GM12874 (cell line): ENCODE measurements around the gene PDCL3.

Experiments used
- TF ChIP-seq, protein P1 (sequence below): IDR thresholded peaks from 2 replicates; pipeline ENCODE4 v1.5.1; 2011; ENCODE audit warnings: low read depth, mild to moderate bottlenecking, control low read depth, low read length, moderate library complexity; ENCODE audit not compliant: insufficient read depth

PDCL3 gene

GRCh38 chr2:100562613-100563406, at the start of gene PDCL3:
PDCL3 (plus strand) TSS chr2:100562993; CDS start chr2:100563068, 75 bp downstream.
- TF ChIP-seq, protein P1, sequence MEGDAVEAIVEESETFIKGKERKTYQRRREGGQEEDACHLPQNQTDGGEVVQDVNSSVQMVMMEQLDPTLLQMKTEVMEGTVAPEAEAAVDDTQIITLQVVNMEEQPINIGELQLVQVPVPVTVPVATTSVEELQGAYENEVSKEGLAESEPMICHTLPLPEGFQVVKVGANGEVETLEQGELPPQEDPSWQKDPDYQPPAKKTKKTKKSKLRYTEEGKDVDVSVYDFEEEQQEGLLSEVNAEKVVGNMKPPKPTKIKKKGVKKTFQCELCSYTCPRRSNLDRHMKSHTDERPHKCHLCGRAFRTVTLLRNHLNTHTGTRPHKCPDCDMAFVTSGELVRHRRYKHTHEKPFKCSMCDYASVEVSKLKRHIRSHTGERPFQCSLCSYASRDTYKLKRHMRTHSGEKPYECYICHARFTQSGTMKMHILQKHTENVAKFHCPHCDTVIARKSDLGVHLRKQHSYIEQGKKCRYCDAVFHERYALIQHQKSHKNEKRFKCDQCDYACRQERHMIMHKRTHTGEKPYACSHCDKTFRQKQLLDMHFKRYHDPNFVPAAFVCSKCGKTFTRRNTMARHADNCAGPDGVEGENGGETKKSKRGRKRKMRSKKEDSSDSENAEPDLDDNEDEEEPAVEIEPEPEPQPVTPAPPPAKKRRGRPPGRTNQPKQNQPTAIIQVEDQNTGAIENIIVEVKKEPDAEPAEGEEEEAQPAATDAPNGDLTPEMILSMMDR: 0 out of 2 replicates have a peak, but pooled peaks have one; percentile 6

DNA sequence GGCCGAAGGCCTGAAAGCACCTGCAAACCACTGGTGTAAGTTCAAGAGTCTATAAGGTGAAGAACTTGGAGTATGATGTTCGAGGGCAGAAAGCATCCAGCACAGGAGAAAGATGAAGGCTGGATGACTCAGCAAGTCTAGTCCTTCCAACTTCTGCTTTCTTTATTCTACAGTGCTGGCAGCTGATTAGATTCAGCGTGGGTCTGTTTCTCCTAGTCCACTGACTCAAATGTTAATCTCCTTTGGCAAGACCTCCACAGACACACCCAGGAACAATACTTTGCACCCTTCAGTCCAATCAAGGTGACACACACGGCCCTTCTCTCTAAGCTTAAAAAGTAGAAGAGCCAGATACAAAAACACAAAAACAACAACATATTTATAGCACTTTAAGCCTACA, 49.1 kb upstream of the PDCL3 start:
- TF ChIP-seq, protein P1: no peak

DNA sequence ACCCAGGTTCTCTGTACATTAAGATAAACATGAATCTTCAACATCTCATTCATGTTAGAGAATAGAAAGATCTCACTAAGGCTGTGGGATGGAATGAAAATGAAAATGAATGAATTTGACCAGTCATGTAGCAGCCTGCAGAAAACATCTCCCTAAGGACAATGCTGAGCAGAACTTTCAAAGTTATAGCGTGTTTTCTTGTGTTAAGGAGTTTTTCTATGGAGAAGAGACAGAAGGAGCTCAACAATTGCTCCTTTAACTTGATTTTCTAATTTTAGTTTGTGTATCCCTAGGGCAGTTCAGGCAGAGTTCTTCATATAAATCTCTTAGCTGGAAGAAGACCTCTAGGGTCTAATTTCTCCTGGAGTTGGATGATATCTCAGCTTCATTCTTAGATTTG, 45.2 kb upstream of the PDCL3 start:
- TF ChIP-seq, protein P1: no peak

- TF ChIP-seq, protein P1: no peak
Measured at GRCh38 chr2:100518801-100519200, 44.0 kb upstream of the PDCL3 start.

- TF ChIP-seq, protein P1: no peak
Measured at GRCh38 chr2:100520224-100520623, 42.6 kb upstream of the PDCL3 start.

DNA sequence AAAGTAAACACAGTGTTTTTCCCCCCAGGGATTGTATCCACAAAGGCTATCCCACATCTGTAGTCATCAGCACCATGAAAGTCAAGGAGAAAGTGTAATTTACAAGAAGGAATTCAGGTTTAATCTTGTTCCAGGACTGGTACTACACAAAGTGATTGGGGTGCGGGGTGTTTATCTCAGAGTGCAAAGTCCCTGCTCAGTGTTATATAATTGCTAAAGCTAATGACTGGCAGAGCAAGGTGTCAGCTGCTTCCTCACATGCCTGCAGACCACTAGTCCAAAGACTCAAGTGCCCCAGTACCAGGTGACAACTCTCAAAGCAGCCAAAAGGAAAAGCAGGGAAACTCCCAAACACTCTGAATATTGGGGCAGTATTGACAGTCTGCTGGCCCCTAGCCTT, 40.4 kb upstream of the PDCL3 start:
- TF ChIP-seq, protein P1: no peak

- TF ChIP-seq, protein P1: no peak
Measured at GRCh38 chr2:100524331-100524730, 38.5 kb upstream of the PDCL3 start.
